Lower leg skin (tissue), 4 donors: ENCODE results near the gene GNB1L. TPM values are rescaled to one million over a fixed set of nuclear protein-coding genes. Genes with fewer than 3 reads are reported as not detected.
"Not testable (repeated sequence)": the region's sequence is repeated elsewhere in the genome, so short reads cannot be mapped to it uniquely, and the experiment has no call there.

Experiments used
- DNase-seq, 2 donors: peaks; one replicate each; pipeline ENCODE4 v3.0.0-alpha.2; 2019; ENCODE audit warnings: low spot score in 2 of 2
- H3K4me3 ChIP-seq: fragments of 200-600 bp; sonication (generic); 2 replicates; pipeline ENCODE4 v1.5.1; 2017; ENCODE audit warnings: mild to moderate bottlenecking, low read depth; ENCODE audit not compliant: poor library complexity, severe bottlenecking
- CTCF ChIP-seq, 3 donors: fragments of 450-650 bp; IDR thresholded peaks; one replicate each; pipeline ENCODE4 v1.5.1; 2016; ENCODE audit warnings: antibody characterized with exemption in 3 of 3, mild to moderate bottlenecking in 3 of 3, moderate library complexity in 2 of 3
- POLR2A ChIP-seq, 2 donors: fragments of 450-650 bp; IDR thresholded peaks; one replicate each; pipeline ENCODE4 v1.6.1; 2016 to 2017; ENCODE audit warnings: antibody characterized with exemption in 2 of 2, mild to moderate bottlenecking in 1 of 2, moderate library complexity in 1 of 2
- WGBS, 2 donors: methylation state at CpG; one replicate each; pipeline ENCODE4 v1.1.5; 2018; 5-methylcytosine and 5-hydroxymethylcytosine counted together
- intact Hi-C: fragments of 100-400 bp; cut with DNase I; formaldehyde crosslinking; loops from one replicate; pipeline ENCODE4 v1.15.0; 2023; ENCODE audit warnings: low total_unique reads
- total RNA-seq, 4 donors: library from RNA; depleted of rRNA; stranded (reverse); fragments of >200 nt; gene quantifications; one replicate each; pipeline ENCODE4 v1.1.0, GENCODE V29; 2016

Gene GNB1L
- total RNA-seq, 4 donors from 2014 or later: 10.0 to 16.2 (median 11.2) TPM

GRCh38 chr22:19836512-19836911 is 18.2 kb downstream of the GNB1L start:
- no peak for TF ChIP-seq POLR2A (IDR thresholded peaks at IDR 0.05)
- no peak for TF ChIP-seq CTCF (IDR thresholded peaks at IDR 0.05)
- intact Hi-C loops: no loop called here
- H3K4me3 ChIP-seq: no peak overlapping the region
- DNase-seq: no peak

GRCh38 chr22:19834599-19834998 is 20.1 kb downstream of the GNB1L start:
- no peak overlapping the region for H3K4me3 ChIP-seq
- intact Hi-C loops: no loop called here
- DNase-seq: no peak
- TF ChIP-seq CTCF (IDR thresholded peaks at IDR 0.05) (no peak), POLR2A (IDR thresholded peaks at IDR 0.05) (no peak)

- DNase-seq, intact Hi-C loops, H3K4me3 ChIP-seq: not testable (repeated sequence)
- 91 to 92% methylated on average over 9 of the region's 9 CpGs for WGBS, 2 donors
Observed at GRCh38 chr22:19833327-19833726, 21.3 kb downstream of the GNB1L start.

- no peak overlapping the region for H3K4me3 ChIP-seq
- DNase-seq: no peak
- intact Hi-C loops: no loop called here
- WGBS, 2 donors: 48 to 56% methylated on average over 7 of the region's 7 CpGs
- no peak for TF ChIP-seq POLR2A (IDR thresholded peaks at IDR 0.05)
- no peak for TF ChIP-seq CTCF (IDR thresholded peaks at IDR 0.05)
Observed at GRCh38 chr22:19832476-19833108, 22.1 kb downstream of the GNB1L start.

- intact Hi-C loops, DNase-seq, H3K4me3 ChIP-seq: not testable (repeated sequence)
- WGBS, 2 donors: 91 to 94% methylated on average over 3 of the region's 3 CpGs
Observed at GRCh38 chr22:19831979-19832378, 22.7 kb downstream of the GNB1L start.

GRCh38 chr22:19831016-19831415 is 23.7 kb downstream of the GNB1L start:
- no peak for DNase-seq
- intact Hi-C loops: no loop called here
- WGBS, 2 donors: 85 to 96% methylated on average over 6 of the region's 6 CpGs
- no peak overlapping the region for H3K4me3 ChIP-seq
- TF ChIP-seq POLR2A (IDR thresholded peaks at IDR 0.05) (no peak), CTCF (IDR thresholded peaks at IDR 0.05) (no peak)

GRCh38 chr22:19828035-19828401 is 26.7 kb downstream of the GNB1L start:
- TF ChIP-seq POLR2A (IDR thresholded peaks at IDR 0.05) (no peak), CTCF (IDR thresholded peaks at IDR 0.05) (no peak)
- no peak overlapping the region for H3K4me3 ChIP-seq
- DNase-seq: no peak
- WGBS, 2 donors: 76 to 89% methylated on average over 2 of the region's 2 CpGs
- intact Hi-C loops: no loop called here
